Brain microvascular endothelial cell (primary cell): ENCODE measurements around the gene NGRN.
"Not testable (repeated sequence)": the region's sequence is repeated elsewhere in the genome, so short reads cannot be mapped to it uniquely, and the experiment has no call there.

ENCODE experiments used
- DNase-seq: peaks from one replicate; pipeline ENCODE4 v3.0.0-alpha.2; 2020
- H3K27ac ChIP-seq: fragments of 250-450 bp; sonication (Bioruptor Pico); 2 replicates; pipeline ENCODE4 v1.5.1; 2020; ENCODE audit warnings: mild to moderate bottlenecking, moderate library complexity
- H3K27me3 ChIP-seq: fragments of 250-450 bp; sonication (Bioruptor Pico); replicated peaks from 2 replicates; pipeline ENCODE4 v1.5.1; 2020; ENCODE audit warnings: mild to moderate bottlenecking
- H3K36me3 ChIP-seq: fragments of 250-450 bp; sonication (Bioruptor Pico); replicated peaks from 2 replicates; pipeline ENCODE4 v1.5.1; 2020; ENCODE audit warnings: mild to moderate bottlenecking
- H3K4me3 ChIP-seq: 2 replicates; pipeline ENCODE4 v1.5.1; 2011; ENCODE audit warnings: low read depth, mild to moderate bottlenecking, control low read depth, low read length, moderate library complexity
- CTCF ChIP-seq: IDR thresholded peaks from 2 replicates; pipeline ENCODE4 v1.5.1; 2011; ENCODE audit warnings: low read depth, mild to moderate bottlenecking, moderate library complexity, low read length, control low read depth, inconsistent platforms; ENCODE audit errors: missing control alignments
- in situ Hi-C: cut with HindIII; loops from 2 replicates; pipeline ENCODE4 v1.10.0; 2017; ENCODE audit warnings: low sequenced_read_pairs, low pct_ligation_motif_present

NGRN gene

GRCh38 chr15:90243943-90244639 lies 21.4 kb upstream of the NGRN start:
- in situ Hi-C loops: no loop called here
- no peaks in the 10 kb centered on the region for H3K27me3 ChIP-seq
- no peak for TF ChIP-seq CTCF
- H3K4me3 ChIP-seq: no peak overlapping the region
- H3K36me3 ChIP-seq: peaks cover 3% of the 10 kb centered on the region
- DNase-seq: no peak
- H3K27ac ChIP-seq: no peak overlapping the region

DNA sequence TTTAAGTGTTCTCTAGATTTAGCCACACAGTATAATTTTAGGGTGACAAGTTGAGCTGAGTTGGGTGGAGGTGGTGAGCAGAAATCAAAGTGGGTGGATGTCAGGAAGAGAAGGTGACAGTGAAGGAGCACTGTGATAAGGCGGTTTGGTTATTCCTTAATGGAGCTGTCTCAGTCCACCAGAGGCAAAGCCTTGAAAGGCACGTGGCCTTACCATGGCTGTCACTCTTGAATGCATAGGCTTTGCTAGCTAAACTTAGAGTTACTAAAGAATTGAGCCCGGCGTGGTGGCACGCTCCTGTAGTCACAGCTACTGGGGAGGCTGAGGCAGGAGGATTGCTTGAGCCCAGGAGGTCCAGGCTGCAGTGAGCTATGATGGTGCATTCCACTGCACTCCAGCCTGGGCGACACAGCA lies 16.7 kb upstream of the NGRN start:
- in situ Hi-C loops: no loop called here
- no peak for TF ChIP-seq CTCF
- Histone ChIP-seq H3K36me3 (no peaks in the 10 kb centered on the region), H3K27me3 (no peaks in the 10 kb centered on the region), H3K4me3 (no peak overlapping the region), H3K27ac (no peak overlapping the region)
- no peak for DNase-seq

- DNase-seq: peak; percentile 71
- H3K27me3 ChIP-seq: no peaks in the 10 kb centered on the region
- H3K27ac ChIP-seq: peak within 1 kb of the TSS; percentile 11
- peak within 1 kb of the TSS; percentile 66 for H3K4me3 ChIP-seq
- in situ Hi-C loops: no loop called here
- TF ChIP-seq CTCF: peak; percentile 1
- H3K36me3 ChIP-seq: no peaks in the 10 kb centered on the region
Measured at GRCh38 chr15:90249203-90249863, 16.1 kb upstream of the NGRN start, which contains the start of gene TTLL13. Gene TTLL13 (plus strand): TSS chr15:90249556. CDS start chr15:90250631, 1,075 bp downstream.

- no peaks in the 10 kb centered on the region for H3K27me3 ChIP-seq
- no peak overlapping the region for H3K4me3 ChIP-seq
- no peak for TF ChIP-seq CTCF
- no peak for DNase-seq
- in situ Hi-C loops: no loop called here
- no peaks in the 10 kb centered on the region for H3K36me3 ChIP-seq
- H3K27ac ChIP-seq: no peak overlapping the region
Measured at GRCh38 chr15:90257776-90258175, 7.7 kb upstream of the NGRN start.

DNA sequence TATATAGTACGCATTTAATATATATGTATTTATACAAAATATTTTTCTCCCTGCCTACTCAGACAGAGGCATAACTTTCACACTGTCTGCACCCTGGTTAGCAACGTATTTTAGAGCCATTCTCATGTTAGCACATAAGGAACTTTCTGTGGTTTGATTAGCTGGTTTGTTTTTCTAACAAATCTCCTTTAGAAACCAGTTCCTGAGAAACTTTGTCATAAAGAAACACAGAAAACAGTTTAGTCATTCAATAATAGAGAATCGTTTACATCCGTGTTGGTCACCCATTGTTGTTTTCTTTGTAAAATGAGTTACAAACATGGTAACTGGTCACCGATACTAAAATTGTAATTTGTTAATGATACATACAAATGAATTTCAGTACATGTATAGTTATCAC lies 5.9 kb upstream of the NGRN start:
- Histone ChIP-seq H3K36me3 (no peaks in the 10 kb centered on the region), H3K4me3 (no peak overlapping the region), H3K27me3 (no peaks in the 10 kb centered on the region), H3K27ac (peak overlapping the region; percentile 89)
- peak; percentile 55 for DNase-seq
- in situ Hi-C loops: no loop called here
- no peak for TF ChIP-seq CTCF

DNA sequence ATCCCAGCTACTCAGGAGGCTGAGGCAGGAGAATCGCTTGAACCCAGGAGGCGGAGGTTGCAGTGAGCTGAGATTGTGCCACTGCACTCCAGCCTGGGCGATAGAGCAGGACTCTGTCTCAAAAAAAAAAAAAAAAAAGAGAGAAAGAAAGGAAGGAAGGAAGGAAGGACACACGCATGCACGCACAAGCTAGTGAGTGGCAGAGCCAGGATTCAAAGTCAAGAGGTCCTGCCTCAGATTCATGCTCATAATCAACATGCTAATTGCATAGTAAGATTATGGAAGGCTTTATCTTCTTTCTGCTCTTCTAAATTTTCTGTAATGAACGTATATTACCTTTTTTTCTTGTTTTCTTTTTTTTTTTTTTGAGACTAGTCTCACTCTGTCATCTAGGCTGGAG lies 4.7 kb upstream of the NGRN start:
- H3K36me3 ChIP-seq, H3K27me3 ChIP-seq, H3K4me3 ChIP-seq, H3K27ac ChIP-seq, DNase-seq, in situ Hi-C loops: not testable (repeated sequence)
